Left cardiac atrium (tissue), 4 donors: ENCODE data around the gene NUMB. TPM values are rescaled to one million over a fixed set of nuclear protein-coding genes. Genes with fewer than 3 reads are reported as not detected.
"Not testable (repeated sequence)": the region's sequence is repeated elsewhere in the genome, so short reads cannot be mapped to it uniquely, and the experiment has no call there.

Experiments used
- ATAC-seq, 2 donors: fragments of 200-7000 bp; cut with Tn5 transposase; one replicate each; pipeline ENCODE4 v1.9.1; 2020; ENCODE audit warnings: mild to moderate bottlenecking in 2 of 2, moderate library complexity in 2 of 2
- DNase-seq: peaks from one replicate; pipeline ENCODE4 v3.0.0-alpha.2; 2020
- intact Hi-C, 2 donors: fragments of 100-400 bp; cut with DNase I; formaldehyde crosslinking; loops; one replicate each; pipeline versions ENCODE4 v1.14.1 to v1.15.1; 2022 to 2023
- total RNA-seq, 2 donors: library from RNA; stranded (reverse); fragmentation: NEBNext Ultra II Directional; extraction: Animal tissue kit (Norgen Biotek cat#: 25700); gene quantifications; one replicate each; pipeline ENCODE4 v1.2.1, GENCODE V29; 2021
- donor health status: DM: no; HTN: yes; CAD: no.
- donor health status: DM: no; HTN: yes; CAD: no; lungs with severe emphysema.
- donor health status: DM: yes; HTN: yes; CAD: no.
- donor health status: Dilated cardiomyopathy.

The NUMB gene
- total RNA-seq, 2 donors from 2014 or later, result 40.8 to 53.1 TPM

DNA sequence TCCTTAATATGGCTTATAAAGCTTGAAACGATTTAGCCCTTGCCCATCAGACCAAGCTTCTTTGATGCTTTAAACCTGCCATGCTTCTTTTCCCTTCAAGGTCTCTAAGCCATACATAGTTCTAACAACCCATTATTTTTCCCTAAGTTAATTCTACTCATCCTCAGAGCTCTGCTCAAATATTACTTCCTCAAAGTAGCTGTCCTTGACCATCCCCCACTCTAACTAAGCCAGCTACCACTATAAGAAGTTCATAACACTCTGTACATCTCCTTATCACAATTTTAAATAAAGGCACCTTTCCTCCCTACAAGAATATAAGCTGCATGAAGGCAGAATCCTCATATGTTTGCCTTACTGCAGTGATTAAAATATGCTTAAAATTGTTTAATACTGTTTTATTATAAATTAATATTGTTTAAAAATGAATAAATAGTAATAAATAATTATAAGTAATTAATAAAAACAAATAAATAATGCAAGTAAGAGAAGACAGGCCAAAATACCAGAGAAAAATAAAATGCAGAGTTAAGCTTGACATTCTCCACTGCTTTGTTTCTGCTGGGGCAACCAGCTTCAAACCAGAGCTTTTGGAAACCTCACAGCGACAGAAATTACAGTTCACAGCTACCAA lies 76.8 kb downstream of the NUMB start:
- DNase-seq (no peak), ATAC-seq (no peak)
- intact Hi-C loops, result no loop called here

DNA sequence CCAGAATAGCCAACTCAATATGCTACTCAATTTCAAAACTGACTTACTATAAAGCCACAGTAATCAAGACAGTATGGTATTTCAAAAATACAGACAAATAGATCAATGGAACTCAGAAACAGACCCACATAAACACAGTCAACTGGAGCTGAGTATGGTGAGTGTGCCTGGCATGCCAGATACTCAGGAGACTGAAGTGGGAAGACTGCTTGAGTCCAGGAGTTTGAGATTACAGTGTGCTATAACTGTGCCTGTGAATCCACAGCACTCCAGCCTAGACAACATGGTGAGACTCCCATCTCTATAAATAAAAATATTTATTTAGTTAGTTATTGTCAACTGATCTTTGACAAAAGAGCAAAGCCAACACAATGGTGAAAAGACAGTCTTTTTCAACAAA lies 81.8 kb downstream of the NUMB start:
- DNase-seq (no peak), ATAC-seq (no peak)
- intact Hi-C loops, result no loop called here

DNA sequence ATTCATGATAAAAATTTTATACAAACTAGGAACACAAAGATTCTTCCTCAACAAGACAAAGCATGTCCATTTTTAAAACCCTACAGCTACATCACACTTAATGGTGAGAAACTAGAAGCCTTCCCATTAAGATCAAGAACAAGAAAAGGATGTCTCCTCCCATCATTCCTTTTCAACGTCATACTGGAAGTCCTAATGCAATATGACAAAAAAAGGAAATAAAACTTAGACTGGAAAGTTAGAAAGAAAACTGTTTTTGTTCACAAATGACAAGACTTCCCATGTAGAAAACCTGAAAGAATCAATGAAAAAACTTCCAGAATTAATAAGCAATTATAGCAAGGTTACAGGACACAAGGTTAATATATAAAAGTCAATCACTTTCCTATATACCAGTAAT lies 82.5 kb downstream of the NUMB start:
- intact Hi-C loops, result no loop called here
- no peak for ATAC-seq

DNA sequence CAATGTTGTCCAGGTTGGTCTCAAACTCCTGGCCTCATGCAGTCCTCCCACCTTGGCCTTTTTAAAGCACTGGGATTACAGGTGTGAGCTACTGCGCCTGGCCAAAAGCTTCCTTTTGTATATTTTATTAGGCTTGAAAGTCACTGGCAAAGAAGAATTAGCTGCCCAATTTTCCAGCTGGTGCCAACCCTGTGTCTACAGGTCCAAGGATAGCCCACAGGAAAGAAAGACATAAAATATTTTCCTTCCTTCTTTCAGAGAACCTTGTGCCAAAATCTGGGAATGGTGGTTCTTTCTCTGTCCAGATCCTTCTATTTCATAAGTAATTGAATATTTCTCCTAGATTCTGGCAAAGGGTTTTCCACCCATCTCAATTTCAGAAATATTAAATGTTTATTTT lies 84.1 kb downstream of the NUMB start:
- ATAC-seq, result no peak
- DNase-seq, result no peak
- intact Hi-C loops, result no loop called here

More for the DNA sequence above, 82.5 kb downstream of the NUMB start:
- DNase-seq, result no peak

DNA sequence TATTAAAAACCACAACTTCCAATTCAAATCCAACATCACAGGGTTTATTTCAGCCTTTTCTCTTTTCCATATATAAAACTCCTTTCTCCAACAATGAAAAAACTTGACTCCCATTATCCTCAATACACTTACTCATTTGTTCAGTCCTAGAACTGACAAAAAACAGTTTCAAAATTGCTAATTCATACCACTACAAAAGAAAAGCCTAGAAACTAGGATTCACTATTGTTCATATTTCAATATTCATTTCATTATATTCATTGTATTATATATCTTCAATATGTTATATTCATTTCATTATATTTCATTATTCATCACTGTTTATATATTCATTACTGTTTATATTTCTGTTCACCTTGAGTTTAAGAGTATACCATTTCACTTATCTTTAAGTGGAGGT lies 85.8 kb downstream of the NUMB start:
- intact Hi-C loops, result no loop called here
- no peak for DNase-seq
- ATAC-seq, result no peak

DNA sequence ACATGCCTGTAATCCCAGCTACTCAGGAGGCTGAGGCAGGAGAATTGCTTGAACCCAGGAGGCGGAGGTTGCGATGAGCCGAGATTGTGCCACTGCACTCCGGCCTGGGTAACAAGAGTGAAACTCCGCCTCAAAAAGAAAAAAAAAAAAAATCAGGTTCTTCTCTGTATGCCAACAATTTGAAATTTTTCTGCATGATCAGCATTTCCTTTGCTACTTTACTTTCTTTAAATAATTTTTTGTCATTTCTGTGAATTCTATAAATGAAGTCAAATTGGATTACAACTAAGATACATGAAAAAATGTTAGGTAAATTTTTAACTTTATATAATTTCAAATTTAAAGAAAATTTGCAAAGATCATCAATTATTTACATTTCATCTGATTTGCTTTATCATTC lies 87.8 kb downstream of the NUMB start:
- intact Hi-C loops, result no loop called here
- ATAC-seq, result no peak
- no peak for DNase-seq

DNA sequence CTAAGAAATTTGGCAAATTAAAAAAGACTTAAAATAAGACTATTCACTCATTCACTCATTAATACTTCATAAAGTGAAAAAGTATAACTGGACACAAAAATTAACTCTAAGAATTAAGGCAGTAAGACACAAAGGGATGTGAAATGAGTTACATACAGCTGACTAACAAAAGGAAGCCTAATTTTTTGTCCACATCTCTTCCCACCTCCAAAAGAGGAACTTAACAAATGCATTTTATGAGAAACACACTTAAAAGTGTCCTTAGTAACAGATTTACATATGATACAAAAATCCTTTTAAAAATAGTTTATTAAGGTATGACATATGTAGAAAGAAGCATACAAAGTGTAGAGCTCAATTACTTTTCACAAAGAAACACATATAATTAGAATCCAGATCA lies 88.9 kb downstream of the NUMB start:
- no peak for ATAC-seq
- intact Hi-C loops, result no loop called here
- DNase-seq, result no peak

DNA sequence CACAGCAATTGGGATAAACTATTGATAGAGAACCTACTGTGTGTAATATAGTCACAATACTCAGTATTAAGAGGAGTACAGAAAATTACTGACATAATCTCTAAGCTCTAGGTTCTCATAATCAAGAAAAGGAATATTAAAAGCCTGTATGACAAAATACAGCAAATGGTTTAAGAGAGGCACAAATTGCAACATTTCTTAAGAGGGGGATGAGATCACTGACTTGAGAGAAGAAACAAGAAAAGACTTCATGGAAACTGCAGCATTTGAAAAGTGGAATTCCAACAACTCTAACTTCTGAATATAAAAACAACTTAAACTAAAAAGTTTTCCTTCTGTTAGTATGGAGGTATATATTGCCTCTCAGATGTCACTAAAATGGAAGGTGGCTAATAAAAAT lies 89.7 kb downstream of the NUMB start:
- intact Hi-C loops, result no loop called here
- no peak for DNase-seq
- no peak for ATAC-seq

DNA sequence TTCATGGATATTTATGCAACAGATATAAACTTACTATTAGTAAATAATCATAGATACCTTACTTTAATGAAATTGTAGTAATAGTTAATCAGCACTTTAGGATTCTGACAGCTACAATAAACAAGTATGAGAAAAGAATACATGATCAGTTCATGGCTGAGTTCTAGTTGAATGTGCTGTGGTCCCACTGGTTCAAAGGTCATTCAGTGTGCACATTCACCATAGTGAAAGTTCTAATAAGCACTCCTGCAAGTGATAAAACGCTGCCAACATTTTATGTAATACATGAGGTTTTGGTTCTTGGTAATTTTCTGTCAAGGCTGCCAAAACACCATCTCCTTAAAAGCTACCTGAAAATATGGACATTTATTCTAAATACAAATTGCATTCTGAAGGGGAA lies 92.6 kb downstream of the NUMB start:
- intact Hi-C loops, result no loop called here
- ATAC-seq (no peak), DNase-seq (no peak)

DNA sequence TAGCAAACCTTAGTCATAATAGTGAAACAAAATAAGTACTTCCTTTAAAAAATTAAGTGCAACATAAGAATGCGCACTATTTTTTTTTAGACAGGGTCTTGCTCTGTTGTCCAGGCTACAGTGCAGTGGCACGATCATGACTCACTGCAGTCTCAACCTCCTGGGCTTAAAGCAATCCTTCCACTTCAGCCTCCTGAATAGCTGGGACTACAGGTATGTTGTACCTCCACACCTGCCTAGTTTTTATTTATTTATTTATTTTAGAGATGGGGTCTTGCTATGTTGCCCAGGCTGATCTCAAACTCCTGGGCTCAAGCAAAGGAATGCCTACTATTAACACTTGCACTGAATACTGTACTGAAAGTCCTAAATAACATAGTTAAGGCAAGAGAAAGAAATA lies 93.8 kb downstream of the NUMB start:
- ATAC-seq, result no peak
- no peak for DNase-seq
- intact Hi-C loops, result no loop called here

DNA sequence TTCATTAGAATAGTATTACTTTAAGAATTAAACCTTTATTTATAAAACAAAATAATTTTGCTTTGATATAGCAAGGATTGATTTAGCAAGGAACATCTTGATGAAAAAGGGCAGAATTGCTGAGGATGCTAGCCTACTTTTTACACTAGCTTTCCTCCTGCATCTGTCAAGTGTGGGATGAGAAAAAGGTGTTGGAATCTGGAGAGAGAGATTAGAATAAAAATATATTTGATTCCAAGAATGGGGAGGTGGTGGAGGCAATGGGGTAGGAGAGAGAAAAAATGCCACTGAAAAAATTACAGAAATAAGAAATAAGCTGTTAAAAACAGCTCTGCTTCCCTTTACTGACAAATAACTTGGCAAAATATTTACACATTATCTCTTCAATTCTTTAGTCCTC lies 98.9 kb downstream of the NUMB start:
- DNase-seq (no peak), ATAC-seq (no peak)
- intact Hi-C loops, result no loop called here

DNA sequence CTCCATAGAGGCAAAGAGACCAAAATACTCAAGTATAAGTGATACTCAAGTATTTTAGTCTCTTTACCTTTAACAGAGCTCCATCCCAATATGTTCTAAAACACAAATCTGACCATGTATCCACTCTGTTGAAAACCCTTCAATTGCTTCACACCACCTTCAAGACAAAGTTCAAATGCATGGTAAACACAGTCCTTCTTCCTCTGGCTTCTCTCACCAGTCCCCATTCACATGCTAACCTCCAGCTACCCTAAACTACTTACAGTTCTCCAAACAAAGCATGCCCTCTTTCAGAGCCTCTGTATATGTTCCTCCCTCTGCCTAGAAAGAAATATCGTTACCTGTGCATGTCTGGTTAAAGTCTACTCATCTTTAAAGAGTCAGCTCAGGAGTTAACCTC lies 100.2 kb downstream of the NUMB start:
- no peak for ATAC-seq
- intact Hi-C loops, result no loop called here
- no peak for DNase-seq

DNA sequence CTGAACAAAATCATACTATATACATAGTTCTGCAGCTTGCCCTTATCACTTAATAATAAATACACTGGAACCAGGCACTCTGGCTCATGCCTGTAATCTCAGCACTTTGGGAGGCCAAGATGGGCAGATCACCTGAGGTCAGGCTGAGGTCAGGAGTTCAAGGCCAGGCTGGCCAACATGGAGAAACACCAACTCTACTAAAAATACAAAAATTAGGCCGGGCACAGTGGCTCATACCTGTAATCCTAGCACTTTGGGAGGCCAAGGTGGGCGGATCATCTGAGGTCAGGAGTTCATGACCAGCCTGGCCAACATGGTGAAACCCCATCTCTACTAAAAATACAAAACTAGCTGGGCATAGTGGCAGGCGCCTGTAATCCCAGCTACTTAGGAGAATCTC lies 109.3 kb downstream of the NUMB start:
- DNase-seq, ATAC-seq, intact Hi-C loops: not testable (repeated sequence)

DNA sequence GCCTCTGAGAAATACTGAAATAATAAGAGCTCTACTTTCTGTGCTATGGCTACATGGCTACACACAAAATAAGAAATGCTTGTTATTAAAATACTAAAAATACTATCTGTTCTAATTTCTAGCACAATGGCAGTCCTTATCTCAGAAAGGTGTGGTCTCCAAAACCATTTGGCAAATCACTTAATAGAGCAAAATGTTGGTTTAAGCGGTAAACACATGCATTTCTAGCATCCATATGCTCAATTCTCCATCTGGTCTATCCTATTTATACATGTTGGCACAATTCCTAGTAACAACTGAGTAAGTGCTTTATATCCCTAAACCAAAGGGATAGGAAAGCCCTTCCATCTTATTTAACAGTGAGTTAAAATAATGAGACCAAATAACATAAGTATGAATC lies 114.0 kb downstream of the NUMB start:
- ATAC-seq, result no peak

DNA sequence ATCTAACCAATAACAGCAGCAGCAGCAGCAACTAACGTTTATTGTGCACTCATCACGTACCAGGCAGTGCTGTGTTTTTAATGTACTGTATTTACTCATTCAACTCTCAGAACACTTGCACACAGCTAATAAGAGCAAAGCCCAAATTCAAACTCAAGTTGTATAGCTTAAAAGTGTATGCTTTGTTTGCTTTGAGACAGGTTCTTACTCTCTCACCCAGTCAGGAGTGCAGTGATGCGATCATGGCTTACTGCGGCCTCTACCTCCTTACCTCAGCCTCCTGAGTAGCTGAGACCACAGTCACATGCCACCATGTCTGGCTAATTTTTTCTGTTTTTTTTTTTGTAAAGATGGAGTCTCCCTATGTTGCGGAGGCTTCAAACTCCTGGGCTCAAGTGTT lies 115.7 kb downstream of the NUMB start:
- no peak for ATAC-seq
- DNase-seq, result no peak
- intact Hi-C loops, result no loop called here

More for the DNA sequence above, 114.0 kb downstream of the NUMB start:
- intact Hi-C loops, result no loop called here
- no peak for DNase-seq

DNA sequence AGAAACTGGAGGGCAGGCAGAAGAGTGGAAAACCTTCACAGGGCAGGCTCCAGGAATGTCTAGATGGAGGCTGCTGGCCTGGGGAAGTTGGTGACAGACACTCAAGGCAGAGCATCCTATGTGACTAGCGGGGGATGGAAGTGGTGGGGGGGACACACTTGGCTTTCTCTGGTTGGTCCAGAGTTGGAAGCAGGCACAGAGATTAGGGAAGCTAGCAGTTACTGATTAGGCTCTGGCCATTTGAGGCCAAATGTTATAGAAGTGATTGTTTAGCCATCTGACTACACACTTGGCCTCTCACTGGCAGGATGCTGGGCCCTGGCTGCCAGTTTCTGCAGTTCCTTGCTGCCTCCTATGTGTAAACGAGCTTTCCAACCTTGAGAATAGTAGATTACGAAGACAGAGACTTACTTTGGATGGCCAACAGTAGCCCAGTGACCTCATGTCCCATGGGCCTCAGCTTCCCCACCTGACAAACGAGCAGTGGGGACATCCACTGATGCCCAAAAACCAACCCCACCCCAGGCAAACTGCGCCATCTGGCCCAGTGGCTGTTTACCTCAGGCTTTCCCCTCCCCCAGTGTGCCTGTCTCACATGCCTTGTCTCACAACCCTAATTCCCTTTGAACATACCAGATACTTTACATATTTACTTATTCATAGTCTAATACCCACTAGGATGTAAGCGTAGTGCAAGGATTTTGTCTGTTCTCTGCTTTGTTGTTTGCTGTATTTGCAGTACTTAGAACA lies 118.3 kb downstream of the NUMB start:
- intact Hi-C loops, result no loop called here
- ATAC-seq (no peak), DNase-seq (no peak)

DNA sequence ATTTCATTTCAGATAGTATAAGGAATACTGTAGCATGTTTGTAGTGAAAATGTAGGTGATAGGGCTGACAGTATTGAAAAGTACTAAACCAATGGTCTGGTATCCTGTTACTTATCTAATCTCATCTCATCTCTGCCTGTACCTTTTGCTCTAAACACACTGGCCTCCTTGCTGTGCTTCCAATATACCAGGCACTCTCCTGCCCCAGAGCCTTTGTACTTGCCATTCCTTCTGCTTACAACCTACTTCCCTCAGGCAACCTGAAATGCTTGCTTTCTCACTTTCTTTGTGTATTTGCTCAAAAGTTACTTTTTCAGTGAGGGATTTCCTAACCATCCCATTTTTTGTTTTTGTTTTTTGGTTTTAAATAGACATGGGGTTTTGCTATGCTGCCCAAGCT lies 119.1 kb downstream of the NUMB start:
- ATAC-seq, result no peak
- no peak for DNase-seq
- intact Hi-C loops, result no loop called here

DNA sequence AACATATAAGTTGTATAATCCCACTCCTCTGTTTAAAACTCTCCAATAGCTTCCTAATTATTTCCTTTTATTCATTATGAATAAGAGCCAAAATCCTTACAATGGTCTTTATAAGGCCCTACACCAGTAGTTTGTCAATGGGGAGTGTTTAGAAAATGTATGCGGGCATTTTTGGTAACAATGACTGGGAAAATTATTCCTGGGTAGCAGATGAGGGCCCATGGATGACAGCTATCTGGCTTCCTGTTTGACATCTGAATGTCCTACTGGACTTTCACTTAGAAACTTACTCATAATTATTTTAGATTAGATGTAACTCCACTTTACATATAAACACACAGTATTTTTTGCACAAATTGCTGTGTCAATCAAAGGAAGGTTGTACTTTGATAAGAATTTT lies 119.8 kb downstream of the NUMB start:
- ATAC-seq (no peak), DNase-seq (no peak)
- intact Hi-C loops, result no loop called here

DNA sequence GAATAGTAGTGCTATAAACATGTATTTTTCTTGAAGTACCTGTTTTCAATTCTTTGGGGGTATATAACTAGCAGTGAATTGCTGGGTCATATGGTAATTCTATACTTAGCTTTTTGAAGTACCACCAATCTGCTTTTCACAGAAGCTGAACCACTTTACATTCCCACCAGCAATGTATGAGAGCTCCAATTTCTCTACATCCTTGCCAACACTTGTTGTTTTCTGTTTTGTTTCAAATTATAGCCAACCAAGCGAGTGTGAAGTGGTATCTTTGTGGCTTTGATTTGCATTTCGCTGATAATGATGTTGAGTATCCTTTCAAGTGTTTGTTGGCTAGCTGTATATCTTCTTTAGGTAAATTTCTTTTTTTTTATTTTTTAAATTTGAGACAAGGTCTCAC lies 125.3 kb downstream of the NUMB start:
- DNase-seq (no peak), ATAC-seq (no peak)
- intact Hi-C loops, result no loop called here

DNA sequence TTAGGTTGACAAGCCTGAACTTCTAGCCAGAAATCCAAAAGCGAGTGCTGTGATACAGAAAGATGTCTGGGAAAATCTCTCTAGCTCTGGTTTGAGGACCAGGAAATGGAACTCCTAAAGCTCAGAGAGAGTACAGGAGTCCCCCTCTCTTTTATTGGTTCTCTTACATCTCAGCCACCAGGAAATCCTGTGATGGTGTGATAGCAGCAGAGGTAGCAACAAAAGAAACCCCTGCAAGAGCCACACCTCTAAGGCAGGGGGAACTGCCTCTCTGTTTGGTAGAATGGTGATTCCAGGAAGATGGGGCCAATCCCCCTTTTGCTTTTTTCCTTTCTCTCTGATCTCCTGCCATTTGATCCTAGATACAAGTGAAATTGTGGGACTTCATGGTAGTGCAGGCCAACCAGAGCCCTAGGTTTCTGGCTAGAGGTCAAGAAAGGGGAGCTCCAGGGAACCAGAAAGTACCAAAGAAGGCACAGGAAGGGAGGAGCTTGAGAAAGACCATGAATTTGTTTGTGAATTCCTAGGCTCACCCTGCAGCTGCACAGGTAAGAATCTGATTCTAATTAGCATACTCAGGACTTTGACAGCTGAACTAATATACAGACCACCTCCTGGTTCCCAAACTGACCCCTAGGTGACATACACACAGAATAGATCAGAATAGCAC lies 132.6 kb downstream of the NUMB start:
- intact Hi-C loops, result no loop called here
- DNase-seq (no peak), ATAC-seq (no peak)

DNA sequence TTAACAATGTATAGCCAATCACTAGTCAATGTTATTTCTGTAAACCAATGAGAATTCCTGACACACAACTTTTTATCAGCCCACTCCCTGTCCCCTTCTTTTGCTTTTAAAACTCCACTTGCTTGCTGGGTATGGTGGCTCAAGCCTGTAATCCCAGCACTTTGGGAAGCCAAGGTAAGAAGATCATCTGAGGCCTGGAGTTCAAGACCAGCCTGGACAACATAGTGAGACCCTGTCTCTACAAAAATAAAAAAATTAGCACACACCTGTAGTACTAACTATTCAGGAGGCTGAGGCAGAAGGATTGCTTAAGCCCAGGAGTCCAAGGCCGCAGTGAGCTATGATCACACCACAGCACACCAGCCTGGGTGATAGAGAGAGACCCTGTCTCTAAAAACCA lies 133.3 kb downstream of the NUMB start:
- ATAC-seq, result no peak

More for the DNA sequence above, 133.3 kb downstream of the NUMB start:
- DNase-seq, result no peak
- intact Hi-C loops, result no loop called here
